ENCODE data around the gene FNDC10.
"Not testable (repeated sequence)": the region's sequence is repeated elsewhere in the genome, so short reads cannot be mapped to it uniquely, and the experiment has no call there.

FNDC10 gene

GRCh38 chr1:1596493-1597274 is 3.3 kb downstream of the FNDC10 start:
- H3K4me2 ChIP-seq (ENCODE audit: low read length): no peak overlapping the region
- no peak overlapping the region for H3K27ac ChIP-seq
- H3K9ac ChIP-seq: no peak overlapping the region
- TF ChIP-seq CTCF (IDR thresholded peaks at IDR 0.05): no peak
- H3K4me3 ChIP-seq (ENCODE audit: low read depth, low read length): no peak overlapping the region
- H3K9me3 ChIP-seq (ENCODE audit: control insufficient read depth, low read length): no peaks in the 10 kb centered on the region
- H3K27me3 ChIP-seq (ENCODE audit: control insufficient read depth, insufficient read depth, low read length): no peaks in the 10 kb centered on the region
- no peak overlapping the region for H2AFZ ChIP-seq
- H3K36me3 ChIP-seq (ENCODE audit: control insufficient read depth, insufficient read depth, low read length): no peaks in the 10 kb centered on the region
- H3K4me1 ChIP-seq: no peaks in the 10 kb centered on the region
- H3K79me2 ChIP-seq: no peaks in the 10 kb centered on the region

DNA sequence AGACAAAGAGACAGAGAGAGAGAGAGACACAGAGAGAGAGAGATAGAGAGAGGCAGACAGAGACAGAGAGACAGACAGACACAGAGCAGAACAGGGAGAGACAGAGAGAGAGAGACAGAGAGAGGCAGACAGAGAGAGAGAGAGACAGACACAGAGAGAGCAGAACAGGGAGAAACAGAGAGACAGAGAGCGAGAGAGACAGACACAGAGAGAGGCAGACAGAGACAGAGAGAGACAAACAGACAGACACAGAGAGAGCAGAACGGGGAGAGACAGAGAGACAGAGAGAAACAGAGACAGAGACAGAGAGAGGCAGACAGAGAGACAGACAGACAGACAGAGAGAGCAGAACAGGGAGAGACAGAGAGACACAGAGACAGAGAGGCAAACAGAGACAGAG is 4.6 kb downstream of the FNDC10 start:
- not testable (repeated sequence) for H3K9ac ChIP-seq; H3K27ac ChIP-seq; H2AFZ ChIP-seq; H3K4me2 ChIP-seq (ENCODE audit: low read length); H3K27me3 ChIP-seq (ENCODE audit: control insufficient read depth, insufficient read depth, low read length); H3K4me3 ChIP-seq (ENCODE audit: low read depth, low read length); H3K9me3 ChIP-seq (ENCODE audit: control insufficient read depth, low read length); H3K36me3 ChIP-seq (ENCODE audit: control insufficient read depth, insufficient read depth, low read length); H3K4me1 ChIP-seq; H3K79me2 ChIP-seq

DNA sequence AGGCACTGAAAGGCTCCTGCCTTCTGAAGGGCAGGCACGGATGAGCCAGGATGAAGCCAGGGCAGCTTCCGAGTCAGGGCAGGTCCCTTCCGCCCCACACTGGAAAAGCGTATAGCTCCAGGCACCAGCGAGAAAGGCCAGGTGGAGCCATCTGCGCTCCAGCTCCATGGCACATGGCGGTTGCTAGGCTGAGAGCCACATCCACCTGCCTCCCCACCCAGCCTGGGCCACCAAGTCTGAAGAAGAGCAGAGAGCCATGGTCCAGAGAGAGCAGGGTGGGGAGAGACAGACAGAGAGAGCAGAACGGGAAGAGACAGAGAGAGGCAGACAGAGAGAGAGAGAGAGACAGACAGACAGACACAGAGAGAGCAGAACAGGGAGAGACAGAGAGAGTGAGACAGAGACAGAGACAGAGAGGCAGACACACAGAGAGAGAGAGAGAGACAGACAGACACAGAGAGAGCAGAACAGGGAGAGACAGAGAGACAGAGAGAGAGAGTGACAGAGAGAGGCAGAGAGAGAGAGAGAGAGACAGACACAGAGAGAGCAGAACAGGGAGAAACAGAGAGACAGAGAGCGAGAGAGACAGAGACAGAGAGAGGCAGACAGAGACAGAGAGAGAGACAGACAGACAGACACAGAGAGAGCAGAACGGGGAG is 5.2 kb downstream of the FNDC10 start:
- Histone ChIP-seq H3K79me2 (no peaks in the 10 kb centered on the region), H3K4me3 (ENCODE audit: low read depth, low read length) (no peak overlapping the region), H3K9me3 (ENCODE audit: control insufficient read depth, low read length) (no peaks in the 10 kb centered on the region), H3K27ac (no peak overlapping the region), H3K4me2 (ENCODE audit: low read length) (no peak overlapping the region), H3K9ac (no peak overlapping the region), H2AFZ (no peak overlapping the region), H3K4me1 (no peaks in the 10 kb centered on the region), H3K36me3 (ENCODE audit: control insufficient read depth, insufficient read depth, low read length) (no peaks in the 10 kb centered on the region), H3K27me3 (ENCODE audit: control insufficient read depth, insufficient read depth, low read length) (no peaks in the 10 kb centered on the region)
- no peak for TF ChIP-seq CTCF (IDR thresholded peaks at IDR 0.05)

DNA sequence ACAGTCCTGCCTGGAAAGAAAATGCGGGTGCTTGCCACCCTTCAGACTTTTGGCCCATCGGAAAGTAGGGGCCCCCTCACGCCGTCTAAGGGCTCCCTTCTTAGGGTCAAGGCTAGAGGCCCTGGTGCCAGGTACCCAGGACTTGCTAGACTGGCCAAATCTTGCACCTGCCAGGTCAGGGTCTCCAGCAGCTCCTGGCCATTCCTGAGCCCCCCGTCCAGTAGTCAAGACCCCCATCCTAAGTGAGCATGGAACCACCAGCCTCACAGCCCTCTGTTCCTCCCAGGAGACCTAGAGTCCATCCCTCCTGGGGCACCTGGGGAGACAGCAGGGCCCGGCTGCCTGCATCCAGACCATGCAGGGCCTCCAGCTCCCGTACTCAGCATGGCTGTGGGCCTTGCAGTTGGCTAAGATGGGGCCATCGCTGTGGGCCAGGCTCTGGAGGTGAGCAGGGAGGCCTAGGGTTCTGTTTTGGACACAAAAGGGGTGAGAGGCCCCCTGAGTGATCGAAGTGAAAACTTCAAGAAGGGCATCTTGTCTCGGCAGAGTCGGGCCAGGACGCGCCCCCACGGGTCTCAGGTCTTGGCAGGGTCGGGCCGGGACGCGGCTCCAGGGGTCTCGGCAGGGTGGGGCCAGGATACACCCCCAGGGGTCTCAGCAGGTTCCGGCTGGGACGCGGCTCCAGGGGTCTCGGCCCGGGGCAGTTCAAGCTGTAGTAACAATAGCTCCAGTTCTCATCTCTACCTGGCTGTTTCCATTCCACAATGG is 5.9 kb downstream of the FNDC10 start:
- no peaks in the 10 kb centered on the region for H3K4me1 ChIP-seq
- H3K4me2 ChIP-seq (ENCODE audit: low read length): no peak overlapping the region
- H3K36me3 ChIP-seq (ENCODE audit: control insufficient read depth, insufficient read depth, low read length): no peaks in the 10 kb centered on the region
- H3K9ac ChIP-seq: no peak overlapping the region
- no peaks in the 10 kb centered on the region for H3K27me3 ChIP-seq (ENCODE audit: control insufficient read depth, insufficient read depth, low read length)
- no peak for TF ChIP-seq CTCF (IDR thresholded peaks at IDR 0.05)
- no peaks in the 10 kb centered on the region for H3K9me3 ChIP-seq (ENCODE audit: control insufficient read depth, low read length)
- no peak overlapping the region for H2AFZ ChIP-seq
- H3K4me3 ChIP-seq (ENCODE audit: low read depth, low read length): no peak overlapping the region
- no peaks in the 10 kb centered on the region for H3K79me2 ChIP-seq
- no peak overlapping the region for H3K27ac ChIP-seq

DNA sequence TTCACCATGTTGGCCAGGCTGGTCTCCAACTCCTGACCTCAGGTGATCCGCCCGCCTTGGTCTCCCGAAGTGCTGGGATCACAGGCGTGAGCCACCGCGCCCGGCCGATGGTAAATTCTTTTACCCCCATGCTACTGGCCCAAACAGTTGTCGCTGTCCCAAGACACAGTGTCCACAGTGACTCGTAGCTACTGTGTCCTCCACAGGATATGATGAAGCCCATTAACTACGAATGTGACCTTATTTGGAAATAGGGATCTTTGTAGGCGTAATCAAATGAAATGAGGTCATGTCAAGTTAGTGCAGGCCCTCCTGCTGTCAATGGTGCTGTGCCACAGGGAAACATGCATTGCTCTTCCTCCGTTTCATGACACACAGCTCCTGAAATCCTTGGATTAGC is 8.5 kb downstream of the FNDC10 start:
- Histone ChIP-seq H3K27ac (no peak overlapping the region), H3K27me3 (ENCODE audit: control insufficient read depth, insufficient read depth, low read length) (no peaks in the 10 kb centered on the region), H3K4me2 (ENCODE audit: low read length) (no peak overlapping the region), H3K79me2 (no peaks in the 10 kb centered on the region), H3K4me3 (ENCODE audit: low read depth, low read length) (no peak overlapping the region), H3K9me3 (ENCODE audit: control insufficient read depth, low read length) (no peaks in the 10 kb centered on the region), H3K36me3 (ENCODE audit: control insufficient read depth, insufficient read depth, low read length) (no peaks in the 10 kb centered on the region), H2AFZ (no peak overlapping the region), H3K4me1 (no peaks in the 10 kb centered on the region), H3K9ac (no peak overlapping the region)
- no peak for TF ChIP-seq CTCF (IDR thresholded peaks at IDR 0.05)

Data from parathyroid adenoma (tissue), 2 donors.